SK-N-MC (cell line): ENCODE data around the gene SEC22C.

Source experiments
- EZH2 ChIP-seq: fragments of 200-600 bp; sonication (generic); IDR thresholded peaks from one replicate; pipeline ENCODE4 v1.6.1; 2017; ENCODE audit warnings: antibody characterized with exemption
- POLR2AphosphoS5 ChIP-seq: IDR thresholded peaks from 2 replicates; pipeline ENCODE4 v1.6.1; 2012; ENCODE audit warnings: mild to moderate bottlenecking, low read depth, low read length, borderline replicate concordance

DNA sequence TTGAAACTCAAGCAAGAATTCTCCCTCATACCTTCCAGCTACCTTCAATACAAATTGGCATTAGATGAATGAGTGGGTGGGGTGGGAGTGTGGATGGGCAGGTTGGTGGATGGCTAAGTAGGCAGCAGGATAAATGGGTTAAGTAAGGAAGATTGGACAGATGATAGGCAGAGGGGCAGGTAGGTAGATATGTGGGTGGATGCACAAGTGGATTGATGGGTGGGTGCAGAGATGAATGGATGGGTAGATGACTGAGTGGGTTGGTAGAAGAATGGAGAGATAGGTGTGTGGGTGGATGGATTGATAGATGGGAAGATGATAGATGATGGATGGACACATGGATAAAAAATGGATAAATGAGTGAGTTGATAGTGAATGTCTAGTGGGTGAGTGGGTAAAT lies 51.7 kb downstream of the SEC22C start:
- TF ChIP-seq POLR2AphosphoS5 (no peak), EZH2 (no peak)
